ENCODE measurements around the gene CSF2.

- no peak for TF ChIP-seq CTCF (IDR thresholded peaks at IDR 0.05)
- no peak for TF ChIP-seq MXI1 (IDR thresholded peaks at IDR 0.05; ENCODE audit: low read depth, low read length)
- no peak for TF ChIP-seq YY1 (IDR thresholded peaks at IDR 0.05; ENCODE audit: low read depth)
- TF ChIP-seq CHD2 (IDR thresholded peaks at IDR 0.05; ENCODE audit: low read length, partially characterized antibody) = no peak
- TF ChIP-seq, protein P1, sequence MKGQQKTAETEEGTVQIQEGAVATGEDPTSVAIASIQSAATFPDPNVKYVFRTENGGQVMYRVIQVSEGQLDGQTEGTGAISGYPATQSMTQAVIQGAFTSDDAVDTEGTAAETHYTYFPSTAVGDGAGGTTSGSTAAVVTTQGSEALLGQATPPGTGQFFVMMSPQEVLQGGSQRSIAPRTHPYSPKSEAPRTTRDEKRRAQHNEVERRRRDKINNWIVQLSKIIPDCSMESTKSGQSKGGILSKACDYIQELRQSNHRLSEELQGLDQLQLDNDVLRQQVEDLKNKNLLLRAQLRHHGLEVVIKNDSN (IDR thresholded peaks at IDR 0.05; ENCODE audit: borderline replicate concordance, low read depth) = no peak
- TF ChIP-seq POLR2AphosphoS5 (IDR thresholded peaks at IDR 0.05; ENCODE audit: low read depth, low read length) = no peak
Observed at GRCh38 chr5:132054697-132055440, 18.7 kb upstream of the CSF2 start.
